OCI-LY7 (cell line): ENCODE results near the gene URM1. TPM values are rescaled to one million over a fixed set of nuclear protein-coding genes. Genes with fewer than 3 reads are reported as not detected.

Experiments used
- BruUV-seq: library from RNA; stranded (reverse); fragments of 400-500 nt; replicated peaks from 2 replicates; lab custom pipeline; 2021; lab: Mats Ljungman, UMichigan
- CTCF ChIA-PET: fragments of 300-600 bp; sonication (Branson Sonifier 250); formaldehyde crosslinking; loops from one replicate; lab custom pipeline; 2022; ENCODE audit warnings: antibody characterized with exemption; ENCODE audit not compliant: unreplicated experiment; lab: Charles Lee
- POLR2A ChIA-PET: fragments of 300-600 bp; sonication (Branson Sonifier 250); formaldehyde crosslinking; loops from one replicate; lab custom pipeline; 2022; ENCODE audit warnings: antibody characterized with exemption; lab: Charles Lee
- DNase-seq: peaks from one replicate; pipeline ENCODE4 v3.0.0-alpha.2; 2015; ENCODE audit warnings: low spot score
- H2AFZ ChIP-seq: fragments of 200-600 bp; sonication (generic), shearing (Covaris generic); 2 replicates; pipeline ENCODE4 v1.6.1; 2014; ENCODE audit warnings: mild to moderate bottlenecking, antibody characterized with exemption, low read length, moderate library complexity
- H3K27ac ChIP-seq: fragments of 200-600 bp; sonication (generic); 2 replicates; pipeline ENCODE4 v1.5.1; 2014; ENCODE audit warnings: mixed run types, low read depth, mild to moderate bottlenecking, moderate library complexity, low read length, inconsistent platforms; ENCODE audit not compliant: poor library complexity, severe bottlenecking
- H3K36me3 ChIP-seq: fragments of 200-600 bp; sonication (generic); 2 replicates; pipeline ENCODE4 v1.6.1; 2014; ENCODE audit warnings: mild to moderate bottlenecking, antibody characterized with exemption, low read length, moderate library complexity, mixed read lengths; ENCODE audit not compliant: insufficient read depth
- H3K4me1 ChIP-seq: fragments of 200-600 bp; sonication (generic); 2 replicates; pipeline ENCODE4 v1.5.1; 2014; ENCODE audit warnings: mild to moderate bottlenecking, low read length; ENCODE audit not compliant: insufficient read depth, poor library complexity, severe bottlenecking
- H3K4me2 ChIP-seq: fragments of 200-600 bp; sonication (generic); 2 replicates; pipeline ENCODE4 v1.6.1; 2014; ENCODE audit warnings: mild to moderate bottlenecking, low read length
- H3K4me3 ChIP-seq: fragments of 200-600 bp; sonication (generic); 2 replicates; pipeline ENCODE4 v1.5.1; 2014; ENCODE audit warnings: mild to moderate bottlenecking, low read depth, low read length; ENCODE audit not compliant: poor library complexity, severe bottlenecking
- H3K79me2 ChIP-seq: fragments of 200-600 bp; sonication (generic); 2 replicates; pipeline ENCODE4 v1.6.1; 2016; ENCODE audit warnings: low read depth, mild to moderate bottlenecking, low read length, moderate library complexity, mixed read lengths; ENCODE audit not compliant: insufficient read depth
- H3K9me2 ChIP-seq: fragments of 200-600 bp; sonication (generic); 2 replicates; pipeline ENCODE4 v1.6.1; 2016; ENCODE audit warnings: mild to moderate bottlenecking, low read length, mixed read lengths; ENCODE audit not compliant: insufficient read depth
- H3K9me3 ChIP-seq: fragments of 200-600 bp; sonication (generic); 2 replicates; pipeline ENCODE4 v1.6.1; 2014; ENCODE audit warnings: mild to moderate bottlenecking, mixed run types, low read length, mixed read lengths
- H4K20me1 ChIP-seq: fragments of 200-600 bp; sonication (generic); 2 replicates; pipeline ENCODE4 v1.6.1; 2014; ENCODE audit warnings: mild to moderate bottlenecking, antibody characterized with exemption, low read length, moderate library complexity, mixed read lengths; ENCODE audit not compliant: insufficient read depth
- EZH2phosphoT487 ChIP-seq: fragments of 200-600 bp; sonication (generic); IDR thresholded peaks from 2 replicates; pipeline ENCODE4 v1.6.1; 2018; ENCODE audit warnings: low read depth, borderline replicate concordance, mild to moderate bottlenecking, mixed run types, antibody characterized with exemption, low read length, moderate library complexity, mixed read lengths
- intact Hi-C: fragments of 100-400 bp; cut with micrococcal nuclease; formaldehyde crosslinking; loops from one replicate; pipeline ENCODE4 v1.10.0; 2022; ENCODE audit not compliant: unreplicated experiment
- microRNA-seq: library from miRNA; unstranded; fragments of <30 nt; microRNA quantifications from one replicate; pipeline ENCODE4 v1.2.0, GENCODE V29; 2022; ENCODE audit warnings: borderline replicate concordance
- total RNA-seq, 2 experiments: library from RNA; depleted of rRNA in 1 of 2; stranded (reverse); fragments of >200 nt in 1 of 2; shearing (Covaris generic) in 1 of 2; gene quantifications; 2 replicates each; pipeline ENCODE4 v1.2.3, GENCODE V29; 2014 to 2022
- TF ChIP-seq, protein P1 (sequence below): fragments of 200-600 bp; sonication (generic); conservative IDR thresholded peaks from 2 replicates; pipeline ENCODE4 v1.5.1; 2014; ENCODE audit warnings: mild to moderate bottlenecking, antibody characterized with exemption, low read length, moderate library complexity, mixed read lengths

URM1 gene
- total RNA-seq, 2 experiments from 2014 or later = 58.5 to 60.8 TPM

DNA sequence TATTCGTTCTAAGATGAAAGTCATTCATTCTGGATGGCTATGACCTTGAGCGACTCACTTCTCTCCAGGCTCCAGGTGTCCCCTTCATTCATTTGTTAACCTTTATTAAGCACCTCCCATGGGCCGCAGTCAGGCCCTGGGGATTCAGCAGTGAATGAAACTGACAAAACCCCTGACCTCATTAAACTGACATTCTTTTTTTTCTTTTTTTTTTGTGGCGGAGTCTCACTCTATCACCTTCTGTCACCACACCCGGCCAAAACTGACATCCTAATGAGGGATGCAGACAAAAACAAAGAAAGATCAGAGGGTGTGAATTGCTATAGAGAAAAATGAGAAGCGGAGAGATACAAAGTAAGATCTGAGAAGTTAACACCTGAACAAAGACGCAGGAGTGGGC, 68.1 kb downstream of the URM1 start:
- Histone ChIP-seq H3K4me1 (peaks cover 3% of the 10 kb centered on the region), H3K79me2 (no peaks in the 10 kb centered on the region), H3K4me3 (no peak overlapping the region), H3K4me2 (no peak overlapping the region), H3K9me2 (no peaks in the 10 kb centered on the region), H3K27ac (no peak overlapping the region), H3K36me3 (no peaks in the 10 kb centered on the region), H2AFZ (peak overlapping the region; percentile 85), H3K9me3 (no peaks in the 10 kb centered on the region), H4K20me1 (no peaks in the 10 kb centered on the region)
- CTCF ChIA-PET = interaction anchor here (0.6 to 1.0 kb wide), 4 partner anchors 11 to 98 kb away, joined by 3 to 6 read pairs (median 3); no protein-coding TSS in a partner anchor
- TF ChIP-seq EZH2phosphoT487 = no peak
- TF ChIP-seq, protein P1, sequence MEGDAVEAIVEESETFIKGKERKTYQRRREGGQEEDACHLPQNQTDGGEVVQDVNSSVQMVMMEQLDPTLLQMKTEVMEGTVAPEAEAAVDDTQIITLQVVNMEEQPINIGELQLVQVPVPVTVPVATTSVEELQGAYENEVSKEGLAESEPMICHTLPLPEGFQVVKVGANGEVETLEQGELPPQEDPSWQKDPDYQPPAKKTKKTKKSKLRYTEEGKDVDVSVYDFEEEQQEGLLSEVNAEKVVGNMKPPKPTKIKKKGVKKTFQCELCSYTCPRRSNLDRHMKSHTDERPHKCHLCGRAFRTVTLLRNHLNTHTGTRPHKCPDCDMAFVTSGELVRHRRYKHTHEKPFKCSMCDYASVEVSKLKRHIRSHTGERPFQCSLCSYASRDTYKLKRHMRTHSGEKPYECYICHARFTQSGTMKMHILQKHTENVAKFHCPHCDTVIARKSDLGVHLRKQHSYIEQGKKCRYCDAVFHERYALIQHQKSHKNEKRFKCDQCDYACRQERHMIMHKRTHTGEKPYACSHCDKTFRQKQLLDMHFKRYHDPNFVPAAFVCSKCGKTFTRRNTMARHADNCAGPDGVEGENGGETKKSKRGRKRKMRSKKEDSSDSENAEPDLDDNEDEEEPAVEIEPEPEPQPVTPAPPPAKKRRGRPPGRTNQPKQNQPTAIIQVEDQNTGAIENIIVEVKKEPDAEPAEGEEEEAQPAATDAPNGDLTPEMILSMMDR = no peak
- DNase-seq = no peak
- intact Hi-C loops = loop anchor here (2.0 kb wide), 1 partner anchor 114 kb away; the partner anchor contains the start of gene SPTAN1
- POLR2A ChIA-PET = interaction anchor here (1.0 kb wide), 1 partner anchor 112 kb away, joined by 3 read pairs; no protein-coding TSS in a partner anchor
- BruUV-seq = no TSS peak

Small RNAs within 50 kb of the gene (microRNA-seq; reads per million reads assigned to microRNA genes)
- not detected for gene MIR219B

Other genes starting within 250 kb of the URM1 start
- gene PTGES2, start 243.6 kb upstream of the URM1 start, total RNA-seq (2014; rRNA removed; shearing (Covaris generic)) = 67.4 and 68.1 TPM in 2 replicates
- gene PTGES2, start 243.6 kb upstream of the URM1 start, total RNA-seq (2022) = 59.2 and 76.3 TPM in 2 replicates
- not detected in 2 replicates for gene LCN2, start 221.9 kb upstream of the URM1 start, total RNA-seq (2014; rRNA removed; shearing (Covaris generic))
- gene LCN2, start 221.9 kb upstream of the URM1 start, total RNA-seq (2022) = not detected in 2 replicates
- gene BBLN, start 211.1 kb upstream of the URM1 start, total RNA-seq (2014; rRNA removed; shearing (Covaris generic)) = 82.0 and 104 TPM in 2 replicates
- gene BBLN, start 211.1 kb upstream of the URM1 start, total RNA-seq (2022) = 66.9 and 67.5 TPM in 2 replicates
- gene CIZ1, start 179.8 kb upstream of the URM1 start, total RNA-seq (2014; rRNA removed; shearing (Covaris generic)) = 45.4 and 47.7 TPM in 2 replicates
- 121 and 142 TPM in 2 replicates for gene CIZ1, start 179.8 kb upstream of the URM1 start, total RNA-seq (2022)
- gene DNM1, start 168.0 kb upstream of the URM1 start, total RNA-seq (2014; rRNA removed; shearing (Covaris generic)) = 0.08 and 0.35 TPM in 2 replicates
- gene DNM1, start 168.0 kb upstream of the URM1 start, total RNA-seq (2022) = 0.98 and 1.8 TPM in 2 replicates
- gene GOLGA2, start 95.4 kb upstream of the URM1 start, total RNA-seq (2014; rRNA removed; shearing (Covaris generic)) = 28.2 and 44.0 TPM in 2 replicates
- gene GOLGA2, start 95.4 kb upstream of the URM1 start, total RNA-seq (2022) = 58.2 and 70.6 TPM in 2 replicates
- gene SWI5, start 95.1 kb upstream of the URM1 start, total RNA-seq (2014; rRNA removed; shearing (Covaris generic)) = 22.7 and 26.2 TPM in 2 replicates
- 16.8 and 18.2 TPM in 2 replicates for gene SWI5, start 95.1 kb upstream of the URM1 start, total RNA-seq (2022)
- 29.7 and 31.3 TPM in 2 replicates for gene TRUB2, start 48.9 kb upstream of the URM1 start, total RNA-seq (2014; rRNA removed; shearing (Covaris generic))
- gene TRUB2, start 48.9 kb upstream of the URM1 start, total RNA-seq (2022) = 22.9 and 30.3 TPM in 2 replicates
- 42.4 and 53.4 TPM in 2 replicates for gene COQ4, start 48.5 kb upstream of the URM1 start, total RNA-seq (2014; rRNA removed; shearing (Covaris generic))
- gene COQ4, start 48.5 kb upstream of the URM1 start, total RNA-seq (2022) = 49.4 and 55.8 TPM in 2 replicates
- 12.3 and 14.2 TPM in 2 replicates for gene SLC27A4, start 30.8 kb upstream of the URM1 start, total RNA-seq (2014; rRNA removed; shearing (Covaris generic))
- 13.0 and 16.0 TPM in 2 replicates for gene SLC27A4, start 30.8 kb upstream of the URM1 start, total RNA-seq (2022)
- 3.0 and 3.5 TPM in 2 replicates for gene CERCAM, start 49.5 kb downstream of the URM1 start, total RNA-seq (2014; rRNA removed; shearing (Covaris generic))
- 2.7 and 3.1 TPM in 2 replicates for gene CERCAM, start 49.5 kb downstream of the URM1 start, total RNA-seq (2022)
- gene ODF2, start 84.6 kb downstream of the URM1 start, total RNA-seq (2014; rRNA removed; shearing (Covaris generic)) = 84.4 and 94.3 TPM in 2 replicates
- gene ODF2, start 84.6 kb downstream of the URM1 start, total RNA-seq (2022) = 93.1 and 94.1 TPM in 2 replicates
- 30.8 and 34.8 TPM in 2 replicates for gene GLE1, start 133.3 kb downstream of the URM1 start, total RNA-seq (2014; rRNA removed; shearing (Covaris generic))
- gene GLE1, start 133.3 kb downstream of the URM1 start, total RNA-seq (2022) = 43.4 and 45.2 TPM in 2 replicates
- 259 and 272 TPM in 2 replicates for gene SPTAN1, start 181.2 kb downstream of the URM1 start, total RNA-seq (2014; rRNA removed; shearing (Covaris generic))
- 239 and 283 TPM in 2 replicates for gene SPTAN1, start 181.2 kb downstream of the URM1 start, total RNA-seq (2022)